ENCODE results near the gene ZNF783.
"Not testable (repeated sequence)": the region's sequence is repeated elsewhere in the genome, so short reads cannot be mapped to it uniquely, and the experiment has no call there.

Gene ZNF783

DNA sequence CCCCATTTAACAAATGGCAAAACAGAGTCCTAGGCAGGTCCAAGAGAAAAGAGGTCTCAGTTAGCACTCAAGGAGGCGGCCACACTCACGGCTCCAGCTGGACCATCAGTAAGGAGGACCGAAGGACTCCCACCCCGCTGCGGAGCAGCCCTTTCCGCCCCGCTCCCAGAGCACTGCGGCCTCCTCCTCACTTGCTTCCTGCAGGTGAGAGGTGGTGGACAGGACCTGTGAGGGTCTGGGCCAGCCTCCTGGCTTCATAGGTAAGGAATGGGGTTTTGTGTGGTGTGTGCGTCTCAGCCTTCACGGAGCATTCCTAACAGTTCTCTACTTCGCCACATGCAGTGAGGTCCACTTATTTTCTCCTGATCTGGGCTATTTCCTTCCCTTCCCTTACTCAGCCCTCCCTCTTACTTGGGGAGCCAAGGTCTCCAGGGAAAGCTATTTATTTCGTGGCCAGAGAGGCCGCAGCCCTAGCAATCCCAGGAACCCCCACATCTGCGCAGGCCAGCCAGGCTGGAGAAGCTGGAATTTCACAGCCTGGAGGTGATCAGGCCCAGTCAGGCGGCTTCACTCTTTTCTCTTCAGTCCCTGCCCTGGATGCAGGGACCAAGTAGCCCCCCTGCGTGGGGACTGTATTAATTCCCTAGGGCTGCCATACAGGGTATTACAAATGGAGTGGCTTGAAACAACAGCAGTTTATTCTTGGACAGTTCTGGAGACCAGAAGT is 45.9 kb downstream of the ZNF783 start:
- Histone ChIP-seq H3K9ac (ENCODE audit: low read depth, low read length) (no peak overlapping the region), H3K9me3 (ENCODE audit: insufficient read depth, low read depth, low read length) (no peaks in the 10 kb centered on the region), H3K27me3 (ENCODE audit: insufficient read depth, low read length) (no peaks in the 10 kb centered on the region), H3K36me3 (ENCODE audit: insufficient read depth, low read depth, low read length) (no peaks in the 10 kb centered on the region), H3K4me3 (ENCODE audit: low read length) (no peak overlapping the region), H3K27ac (ENCODE audit: low read length) (no peak overlapping the region), H3K4me1 (ENCODE audit: insufficient read depth, low read length) (no peaks in the 10 kb centered on the region)

DNA sequence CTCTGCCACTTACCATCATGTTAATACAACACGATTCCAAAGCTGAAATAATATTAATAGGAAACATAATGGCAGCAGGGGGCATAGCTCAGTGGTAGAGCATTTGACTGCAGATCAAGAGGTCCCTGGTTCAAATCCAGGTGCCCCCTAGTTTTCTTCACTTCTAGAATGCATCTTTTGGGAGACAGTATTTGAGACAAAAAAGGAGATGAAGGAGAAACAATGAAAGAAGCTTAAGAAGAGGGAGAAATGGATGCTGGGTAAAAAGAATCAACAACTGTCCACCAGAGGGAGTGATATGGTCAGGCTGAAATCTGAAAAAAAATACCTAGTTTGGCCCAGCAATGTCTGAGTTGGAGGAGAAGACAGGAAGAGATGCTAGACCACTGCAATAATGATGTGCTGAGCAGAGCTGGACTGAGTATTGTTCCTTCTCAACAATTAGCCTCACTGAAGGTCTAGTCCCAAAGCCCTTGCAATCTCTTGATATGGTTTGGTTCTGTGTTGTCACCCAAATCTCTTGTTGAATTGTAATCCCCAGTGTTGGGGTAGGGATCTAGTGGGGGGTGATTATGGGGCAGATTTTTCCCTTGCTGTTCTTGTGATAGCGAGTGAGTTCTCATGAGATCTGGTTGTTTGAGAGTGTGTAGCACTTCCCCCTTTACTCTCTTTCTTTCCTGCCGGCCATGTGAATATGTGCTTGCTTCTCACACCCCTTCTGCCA is 48.3 kb downstream of the ZNF783 start:
- no peak overlapping the region for H3K9ac ChIP-seq (ENCODE audit: low read depth, low read length)

DNA sequence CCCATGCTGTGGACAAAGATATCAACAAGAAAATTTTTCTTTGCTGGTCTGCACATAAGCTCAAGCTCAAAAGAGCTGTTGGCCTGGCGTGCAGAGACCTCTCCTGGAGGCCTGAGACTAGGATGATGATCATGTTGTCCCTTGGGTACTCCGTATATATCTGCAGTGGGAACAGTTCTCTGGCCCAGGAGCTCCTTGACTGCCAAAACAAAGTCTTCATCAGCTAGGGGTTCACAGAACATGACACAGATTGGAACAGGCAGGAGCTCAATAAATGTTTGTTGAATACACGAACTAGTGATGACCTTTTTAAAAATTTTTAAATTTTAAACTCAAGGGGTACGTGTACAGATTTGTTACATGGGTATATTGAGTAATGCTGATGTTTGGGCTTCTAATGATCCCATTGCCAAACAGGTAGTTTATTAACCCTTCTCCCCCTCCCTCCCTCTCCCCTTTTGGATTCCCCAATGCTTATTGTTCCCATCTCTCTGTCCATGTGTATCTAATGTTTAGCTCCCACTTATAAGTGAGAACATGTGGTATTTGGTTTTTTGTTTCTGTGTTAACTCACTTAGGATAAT is 49.1 kb downstream of the ZNF783 start:
- no peaks in the 10 kb centered on the region for H3K9me3 ChIP-seq (ENCODE audit: insufficient read depth, low read depth, low read length)
- no peaks in the 10 kb centered on the region for H3K27me3 ChIP-seq (ENCODE audit: insufficient read depth, low read length)
- no peak overlapping the region for H3K9ac ChIP-seq (ENCODE audit: low read depth, low read length)
- H3K27ac ChIP-seq (ENCODE audit: low read length): no peak overlapping the region
- H3K36me3 ChIP-seq (ENCODE audit: insufficient read depth, low read depth, low read length): no peaks in the 10 kb centered on the region
- H3K4me1 ChIP-seq (ENCODE audit: insufficient read depth, low read length): no peaks in the 10 kb centered on the region
- no peak overlapping the region for H3K4me3 ChIP-seq (ENCODE audit: low read length)

More for the DNA sequence above, 48.3 kb downstream of the ZNF783 start:
- Histone ChIP-seq H3K4me1 (ENCODE audit: insufficient read depth, low read length) (no peaks in the 10 kb centered on the region), H3K9me3 (ENCODE audit: insufficient read depth, low read depth, low read length) (no peaks in the 10 kb centered on the region), H3K36me3 (ENCODE audit: insufficient read depth, low read depth, low read length) (no peaks in the 10 kb centered on the region), H3K27me3 (ENCODE audit: insufficient read depth, low read length) (no peaks in the 10 kb centered on the region), H3K27ac (ENCODE audit: low read length) (no peak overlapping the region), H3K4me3 (ENCODE audit: low read length) (no peak overlapping the region)

DNA sequence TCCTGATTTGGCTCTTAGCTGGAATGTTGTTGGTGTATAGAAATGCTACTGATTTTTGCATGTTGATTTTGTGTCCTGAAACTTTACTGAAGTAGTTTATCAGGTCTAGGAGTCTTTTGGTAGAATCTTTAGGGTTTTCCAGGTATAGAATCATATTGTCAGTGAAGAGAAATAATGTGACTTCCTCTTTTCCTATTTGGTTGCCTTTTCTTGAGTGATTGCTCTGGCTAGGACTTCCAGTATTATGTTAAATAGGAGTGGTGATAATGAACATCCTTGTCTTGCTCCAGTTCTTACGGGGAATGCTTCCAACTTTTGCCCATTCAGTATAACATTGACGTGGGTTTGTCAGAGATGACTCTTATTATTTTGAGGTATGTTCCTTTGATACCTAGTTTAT is 52.0 kb downstream of the ZNF783 start:
- Histone ChIP-seq H3K36me3 (ENCODE audit: insufficient read depth, low read depth, low read length) (no peaks in the 10 kb centered on the region), H3K27me3 (ENCODE audit: insufficient read depth, low read length) (no peaks in the 10 kb centered on the region), H3K27ac (ENCODE audit: low read length) (no peak overlapping the region), H3K9me3 (ENCODE audit: insufficient read depth, low read depth, low read length) (no peaks in the 10 kb centered on the region), H3K4me3 (ENCODE audit: low read length) (no peak overlapping the region), H3K4me1 (ENCODE audit: insufficient read depth, low read length) (no peaks in the 10 kb centered on the region), H3K9ac (ENCODE audit: low read depth, low read length) (no peak overlapping the region)

DNA sequence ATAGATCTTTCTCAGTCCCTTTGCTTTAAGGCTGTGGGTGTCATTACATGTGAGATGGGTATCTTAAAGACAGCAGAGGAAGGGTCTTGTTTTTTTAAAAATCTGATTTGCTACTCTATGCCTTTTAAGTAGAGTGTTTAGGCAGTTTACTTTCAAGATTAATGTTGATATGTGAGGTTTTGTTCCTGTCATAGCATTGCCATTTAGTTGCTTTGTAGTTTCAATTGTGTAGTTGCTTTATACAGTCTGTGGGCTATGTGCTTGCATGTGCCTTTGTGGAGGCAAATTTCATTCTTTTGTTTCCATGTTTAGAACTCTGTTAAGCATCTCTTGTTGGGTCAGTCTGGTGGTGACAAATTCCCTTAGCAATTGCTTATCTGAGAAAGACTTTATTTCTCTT is 54.6 kb downstream of the ZNF783 start:
- Histone ChIP-seq H3K36me3 (ENCODE audit: insufficient read depth, low read depth, low read length) (no peaks in the 10 kb centered on the region), H3K27ac (ENCODE audit: low read length) (no peak overlapping the region), H3K9me3 (ENCODE audit: insufficient read depth, low read depth, low read length) (no peaks in the 10 kb centered on the region), H3K9ac (ENCODE audit: low read depth, low read length) (no peak overlapping the region), H3K4me1 (ENCODE audit: insufficient read depth, low read length) (peaks cover 8% of the 10 kb centered on the region; the same call in 1 of the 2 replicates), H3K4me3 (ENCODE audit: low read length) (no peak overlapping the region), H3K27me3 (ENCODE audit: insufficient read depth, low read length) (no peaks in the 10 kb centered on the region)

DNA sequence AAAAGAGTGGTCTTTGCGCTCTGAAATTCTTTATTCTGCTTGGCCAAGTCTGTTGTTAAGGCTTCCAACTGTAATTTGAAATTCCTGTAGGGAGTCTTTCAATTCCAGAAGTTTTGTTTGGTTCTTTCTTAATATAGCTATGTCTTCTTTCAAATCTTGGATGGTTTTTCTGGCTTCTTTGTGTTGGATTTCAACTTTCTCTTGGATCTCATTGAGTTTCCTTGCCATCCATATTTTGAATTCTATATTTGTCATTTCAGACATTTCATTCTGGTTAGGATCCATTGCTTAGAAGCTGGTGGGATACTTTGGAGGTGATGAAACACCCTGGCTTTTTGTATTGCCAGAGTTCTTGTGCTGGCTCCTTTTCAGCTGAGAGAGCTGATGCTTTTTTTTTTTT is 55.5 kb downstream of the ZNF783 start:
- Histone ChIP-seq H3K9me3 (ENCODE audit: insufficient read depth, low read depth, low read length) (no peaks in the 10 kb centered on the region), H3K27me3 (ENCODE audit: insufficient read depth, low read length) (no peaks in the 10 kb centered on the region), H3K27ac (ENCODE audit: low read length) (no peak overlapping the region)

DNA sequence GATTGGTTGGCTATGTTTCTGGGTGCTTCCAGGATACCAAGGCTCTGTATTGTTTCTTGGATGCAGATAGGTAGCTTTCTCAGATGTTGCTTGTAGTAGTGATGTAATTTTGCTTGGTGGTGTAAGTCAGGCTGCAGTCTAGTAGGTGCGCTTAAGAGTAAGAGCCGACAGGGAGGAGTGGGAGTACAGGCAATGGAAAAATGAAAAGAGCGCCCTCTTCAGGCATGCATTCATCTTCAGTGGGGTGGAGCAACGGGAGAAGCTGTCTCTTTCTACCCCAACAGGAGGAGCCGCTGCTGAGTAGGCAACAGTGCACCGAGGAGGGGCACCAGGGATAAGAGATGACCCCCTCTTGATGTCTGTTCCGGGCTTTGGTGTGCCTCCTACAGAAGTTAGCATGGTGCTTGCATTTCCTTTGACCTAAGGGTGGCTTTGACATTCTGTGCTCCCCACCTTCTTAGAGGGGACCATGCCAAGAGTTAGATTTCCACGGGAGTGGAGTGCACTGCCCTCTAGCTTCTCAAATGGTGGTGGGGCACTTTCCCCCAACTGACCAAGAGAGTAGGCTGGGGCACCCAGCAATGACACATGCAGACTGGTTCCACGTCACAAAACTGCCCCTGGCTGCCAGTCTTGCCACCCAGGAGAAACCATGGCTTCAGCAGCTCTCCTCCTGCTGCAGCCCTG is 56.1 kb downstream of the ZNF783 start:
- no peak overlapping the region for H3K4me3 ChIP-seq (ENCODE audit: low read length)
- no peaks in the 10 kb centered on the region for H3K27me3 ChIP-seq (ENCODE audit: insufficient read depth, low read length)
- peaks cover 8% of the 10 kb centered on the region; the same call in 1 of the 2 replicates for H3K4me1 ChIP-seq (ENCODE audit: insufficient read depth, low read length)
- no peak overlapping the region for H3K27ac ChIP-seq (ENCODE audit: low read length)
- no peaks in the 10 kb centered on the region for H3K36me3 ChIP-seq (ENCODE audit: insufficient read depth, low read depth, low read length)
- H3K9ac ChIP-seq (ENCODE audit: low read depth, low read length): no peak overlapping the region
- no peaks in the 10 kb centered on the region for H3K9me3 ChIP-seq (ENCODE audit: insufficient read depth, low read depth, low read length)

More for the DNA sequence above, 55.5 kb downstream of the ZNF783 start:
- Histone ChIP-seq H3K4me1 (ENCODE audit: insufficient read depth, low read length) (peaks cover 8% of the 10 kb centered on the region; the same call in 1 of the 2 replicates), H3K4me3 (ENCODE audit: low read length) (no peak overlapping the region), H3K9ac (ENCODE audit: low read depth, low read length) (no peak overlapping the region), H3K36me3 (ENCODE audit: insufficient read depth, low read depth, low read length) (no peaks in the 10 kb centered on the region)

DNA sequence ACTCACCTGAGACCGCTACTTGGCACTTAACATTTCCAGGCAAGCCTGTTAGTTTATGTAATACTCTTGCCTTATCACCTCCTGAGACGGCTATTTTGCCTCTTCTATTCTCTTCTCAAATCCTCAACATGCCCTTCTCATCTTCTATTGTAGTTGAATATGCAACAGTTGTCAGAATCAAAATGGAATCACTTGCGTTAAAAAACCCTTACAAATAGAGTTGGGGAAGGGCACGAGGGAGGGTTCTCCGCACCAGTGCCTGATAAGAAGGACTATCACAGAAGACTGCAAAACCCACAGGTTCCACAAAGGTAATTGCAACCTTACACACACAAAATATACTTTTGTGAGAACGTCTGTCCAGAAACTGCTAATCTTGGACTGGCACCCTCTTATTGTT is 57.4 kb downstream of the ZNF783 start:
- no peaks in the 10 kb centered on the region for H3K36me3 ChIP-seq (ENCODE audit: insufficient read depth, low read depth, low read length)
- no peak overlapping the region for H3K4me3 ChIP-seq (ENCODE audit: low read length)
- peaks cover 5% of the 10 kb centered on the region; the same call in 1 of the 2 replicates for H3K9me3 ChIP-seq (ENCODE audit: insufficient read depth, low read depth, low read length)
- H3K27me3 ChIP-seq (ENCODE audit: insufficient read depth, low read length): no peaks in the 10 kb centered on the region
- peaks cover 8% of the 10 kb centered on the region; the same call in 1 of the 2 replicates for H3K4me1 ChIP-seq (ENCODE audit: insufficient read depth, low read length)
- no peak overlapping the region for H3K9ac ChIP-seq (ENCODE audit: low read depth, low read length)
- no peak overlapping the region for H3K27ac ChIP-seq (ENCODE audit: low read length)

DNA sequence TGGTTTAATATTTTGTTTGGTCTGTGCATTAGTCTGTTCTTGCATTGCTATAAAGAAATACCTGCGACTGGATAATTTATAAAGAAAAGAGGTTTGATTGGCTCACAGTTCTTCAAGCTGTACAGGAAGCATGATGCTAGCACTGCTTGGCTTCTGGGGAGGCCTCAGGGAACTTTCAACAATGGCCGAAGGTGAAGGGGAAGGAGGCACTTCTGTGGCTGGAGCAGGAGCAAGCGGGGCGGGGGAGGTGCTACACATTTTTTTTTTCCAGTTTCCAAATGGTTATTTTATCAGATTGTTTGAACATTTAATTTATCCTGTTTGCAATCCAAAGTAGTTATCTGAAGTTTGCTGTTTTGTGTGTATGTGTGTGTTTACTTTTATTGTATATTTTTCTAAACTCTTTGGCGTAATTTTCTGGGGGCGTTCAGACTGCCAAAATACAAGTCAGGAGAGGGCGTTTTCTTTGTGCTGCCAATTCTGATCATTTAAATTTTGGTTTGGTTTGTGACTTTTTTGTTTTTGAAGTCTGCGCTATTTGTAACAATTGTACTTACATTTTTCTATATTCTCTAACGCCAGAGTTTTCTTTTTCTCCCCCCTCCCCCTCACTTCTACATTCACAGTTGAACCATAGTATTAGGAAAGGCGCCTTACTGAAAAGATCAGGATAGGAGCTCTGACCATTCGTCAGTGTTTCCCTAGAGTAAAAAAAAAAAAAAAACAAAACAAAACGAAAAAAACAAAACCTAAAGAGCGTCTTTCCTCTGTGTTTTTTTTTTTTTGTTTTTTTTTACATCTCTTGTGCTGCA is 58.5 kb downstream of the ZNF783 start:
- H3K4me3 ChIP-seq (ENCODE audit: low read length): peak overlapping the region; percentile 2; the same call in 1 of the 2 replicates
- peak overlapping the region; percentile 51; the same call in 1 of the 2 replicates for H3K9ac ChIP-seq (ENCODE audit: low read depth, low read length)
- peaks cover 8% of the 10 kb centered on the region; the same call in 1 of the 2 replicates for H3K4me1 ChIP-seq (ENCODE audit: insufficient read depth, low read length)
- H3K27ac ChIP-seq (ENCODE audit: low read length): no peak overlapping the region
- H3K27me3 ChIP-seq (ENCODE audit: insufficient read depth, low read length): no peaks in the 10 kb centered on the region
- H3K36me3 ChIP-seq (ENCODE audit: insufficient read depth, low read depth, low read length): no peaks in the 10 kb centered on the region
- H3K9me3 ChIP-seq (ENCODE audit: insufficient read depth, low read depth, low read length): peaks cover 15% of the 10 kb centered on the region

DNA sequence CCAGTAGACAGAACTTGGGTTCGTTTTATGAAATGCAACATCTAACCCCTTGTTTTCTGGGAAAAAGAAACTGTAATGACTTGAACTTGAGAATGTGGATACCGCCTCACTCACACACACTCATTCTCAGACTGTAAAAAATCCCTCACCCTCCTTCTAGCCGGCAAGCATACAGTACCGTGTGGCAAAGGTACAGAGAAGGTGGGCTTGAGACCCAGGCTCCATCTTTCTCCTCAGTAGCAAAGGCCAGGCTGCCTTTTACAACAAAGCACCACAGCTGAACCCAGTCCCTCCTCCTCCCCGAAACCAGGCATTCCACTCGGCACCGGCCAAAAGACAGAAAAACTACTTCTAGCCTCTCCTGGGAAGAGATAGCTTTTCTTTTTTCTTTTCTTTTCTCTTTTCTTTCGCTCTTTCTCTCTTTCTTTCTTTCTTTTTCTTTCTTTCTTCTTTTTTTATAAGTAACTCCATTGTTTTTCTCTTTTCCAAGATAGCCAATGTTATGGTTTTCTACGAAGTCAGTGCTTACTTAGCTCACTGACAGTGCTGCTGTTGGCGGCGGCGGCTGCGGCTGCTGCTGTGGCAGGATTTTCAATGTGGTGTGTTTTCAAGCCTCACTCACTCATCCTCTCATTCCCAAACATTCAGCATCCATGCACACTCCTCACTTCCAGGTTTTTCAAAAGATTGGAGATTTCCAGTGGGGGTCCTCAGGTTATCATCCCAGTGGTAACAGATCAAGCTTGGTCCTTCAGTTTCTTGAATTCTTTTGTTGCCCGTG is 59.3 kb downstream of the ZNF783 start:
- H3K27ac ChIP-seq (ENCODE audit: low read length); H3K27me3 ChIP-seq (ENCODE audit: insufficient read depth, low read length); H3K4me1 ChIP-seq (ENCODE audit: insufficient read depth, low read length); H3K36me3 ChIP-seq (ENCODE audit: insufficient read depth, low read depth, low read length): not testable (repeated sequence)
- Histone ChIP-seq H3K4me3 (ENCODE audit: low read length) (peak overlapping the region; percentile 2; the same call in 1 of the 2 replicates), H3K9me3 (ENCODE audit: insufficient read depth, low read depth, low read length) (peaks cover 21% of the 10 kb centered on the region), H3K9ac (ENCODE audit: low read depth, low read length) (peak overlapping the region; percentile 51; the same call in 1 of the 2 replicates)
